ENCODE measurements around the gene IL17REL. TPM values are rescaled to one million over a fixed set of nuclear protein-coding genes. Genes with fewer than 3 reads are reported as not detected.
A peak's percentile ranks its signal among the peaks of the same experiment; 100 is the strongest.

Gene IL17REL
- total and polyA plus RNA-seq, 2 of the 13 experiments (the other 11 are each of a cell fraction or from before 2014, with no cell fraction given), result not detected

GRCh38 chr22:49955581-49956417 lies 56.8 kb downstream of the IL17REL start (continued):
- peak; percentile 69; the same call in 1 of the 2 replicates for TF ChIP-seq KDM2A (CRISPR knock-in tag; IDR thresholded peaks at IDR 0.05; ENCODE audit: borderline replicate concordance, low read depth)
- TF ChIP-seq PHF20 (CRISPR knock-in tag; IDR thresholded peaks at IDR 0.05), result no peak
- no peak for TF ChIP-seq ZNF367 (CRISPR knock-in tag; IDR thresholded peaks at IDR 0.05; ENCODE audit: borderline replicate concordance)
- TF ChIP-seq, protein P1, sequence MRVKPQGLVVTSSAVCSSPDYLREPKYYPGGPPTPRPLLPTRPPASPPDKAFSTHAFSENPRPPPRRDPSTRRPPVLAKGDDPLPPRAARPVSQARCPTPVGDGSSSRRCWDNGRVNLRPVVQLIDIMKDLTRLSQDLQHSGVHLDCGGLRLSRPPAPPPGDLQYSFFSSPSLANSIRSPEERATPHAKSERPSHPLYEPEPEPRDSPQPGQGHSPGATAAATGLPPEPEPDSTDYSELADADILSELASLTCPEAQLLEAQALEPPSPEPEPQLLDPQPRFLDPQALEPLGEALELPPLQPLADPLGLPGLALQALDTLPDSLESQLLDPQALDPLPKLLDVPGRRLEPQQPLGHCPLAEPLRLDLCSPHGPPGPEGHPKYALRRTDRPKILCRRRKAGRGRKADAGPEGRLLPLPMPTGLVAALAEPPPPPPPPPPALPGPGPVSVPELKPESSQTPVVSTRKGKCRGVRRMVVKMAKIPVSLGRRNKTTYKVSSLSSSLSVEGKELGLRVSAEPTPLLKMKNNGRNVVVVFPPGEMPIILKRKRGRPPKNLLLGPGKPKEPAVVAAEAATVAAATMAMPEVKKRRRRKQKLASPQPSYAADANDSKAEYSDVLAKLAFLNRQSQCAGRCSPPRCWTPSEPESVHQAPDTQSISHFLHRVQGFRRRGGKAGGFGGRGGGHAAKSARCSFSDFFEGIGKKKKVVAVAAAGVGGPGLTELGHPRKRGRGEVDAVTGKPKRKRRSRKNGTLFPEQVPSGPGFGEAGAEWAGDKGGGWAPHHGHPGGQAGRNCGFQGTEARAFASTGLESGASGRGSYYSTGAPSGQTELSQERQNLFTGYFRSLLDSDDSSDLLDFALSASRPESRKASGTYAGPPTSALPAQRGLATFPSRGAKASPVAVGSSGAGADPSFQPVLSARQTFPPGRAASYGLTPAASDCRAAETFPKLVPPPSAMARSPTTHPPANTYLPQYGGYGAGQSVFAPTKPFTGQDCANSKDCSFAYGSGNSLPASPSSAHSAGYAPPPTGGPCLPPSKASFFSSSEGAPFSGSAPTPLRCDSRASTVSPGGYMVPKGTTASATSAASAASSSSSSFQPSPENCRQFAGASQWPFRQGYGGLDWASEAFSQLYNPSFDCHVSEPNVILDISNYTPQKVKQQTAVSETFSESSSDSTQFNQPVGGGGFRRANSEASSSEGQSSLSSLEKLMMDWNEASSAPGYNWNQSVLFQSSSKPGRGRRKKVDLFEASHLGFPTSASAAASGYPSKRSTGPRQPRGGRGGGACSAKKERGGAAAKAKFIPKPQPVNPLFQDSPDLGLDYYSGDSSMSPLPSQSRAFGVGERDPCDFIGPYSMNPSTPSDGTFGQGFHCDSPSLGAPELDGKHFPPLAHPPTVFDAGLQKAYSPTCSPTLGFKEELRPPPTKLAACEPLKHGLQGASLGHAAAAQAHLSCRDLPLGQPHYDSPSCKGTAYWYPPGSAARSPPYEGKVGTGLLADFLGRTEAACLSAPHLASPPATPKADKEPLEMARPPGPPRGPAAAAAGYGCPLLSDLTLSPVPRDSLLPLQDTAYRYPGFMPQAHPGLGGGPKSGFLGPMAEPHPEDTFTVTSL (CRISPR knock-in tag; IDR thresholded peaks at IDR 0.05; ENCODE audit: borderline replicate concordance), result no peak
- peak; percentile 88 for TF ChIP-seq ZNF687 (CRISPR knock-in tag; IDR thresholded peaks at IDR 0.05)
- no peak for TF ChIP-seq ZNF362 (CRISPR knock-in tag; IDR thresholded peaks at IDR 0.05; ENCODE audit: borderline replicate concordance)
- TF ChIP-seq ZNF839 (CRISPR knock-in tag; IDR thresholded peaks at IDR 0.05; ENCODE audit: borderline replicate concordance), result no peak
- TF ChIP-seq ZNF713 (CRISPR knock-in tag; IDR thresholded peaks at IDR 0.05), result no peak
- no peak for TF ChIP-seq FOXO4 (CRISPR knock-in tag; conservative IDR thresholded peaks at IDR 0.05)
- TF ChIP-seq ZNF772 (CRISPR knock-in tag; IDR thresholded peaks at IDR 0.05), result peak; percentile 68; the same call in 1 of the 2 replicates
- no peak for TF ChIP-seq JUNB (CRISPR knock-in tag; IDR thresholded peaks at IDR 0.05; ENCODE audit: borderline replicate concordance)
- TF ChIP-seq HNF4G (IDR thresholded peaks at IDR 0.05; ENCODE audit: borderline replicate concordance, low read depth, low read length), result peak; percentile 1; the same call in 1 of the 2 replicates
- TF ChIP-seq HNF4G (CRISPR knock-in tag; IDR thresholded peaks at IDR 0.05; ENCODE audit: borderline replicate concordance, low read depth), result peak; percentile 51; the same call in 1 of the 2 replicates
- TF ChIP-seq ZNF136 (CRISPR knock-in tag; IDR thresholded peaks at IDR 0.05; ENCODE audit: low read depth), result no peak
- no peak for TF ChIP-seq ZFP41 (CRISPR knock-in tag; IDR thresholded peaks at IDR 0.05; ENCODE audit: borderline replicate concordance)

All from HepG2 (cell line).